PC-3 (cell line): ENCODE results near the gene PKD2L2. TPM values are rescaled to one million over a fixed set of nuclear protein-coding genes. Genes with fewer than 3 reads are reported as not detected.

Experiments used
- ATAC-seq: fragments of 200-7000 bp; cut with Tn5 transposase; 2 replicates; pipeline ENCODE4 v1.9.1; 2020; ENCODE audit warnings: mild to moderate bottlenecking, moderate library complexity
- BruUV-seq: library from RNA; stranded (reverse); fragments of 400-500 nt; replicated peaks from 2 replicates; lab custom pipeline; 2021; lab: Mats Ljungman, UMichigan
- CTCF ChIA-PET: fragments of 300-600 bp; sonication (Branson Sonifier 250); formaldehyde crosslinking; loops from one replicate; lab custom pipeline; 2022; ENCODE audit warnings: antibody characterized with exemption; lab: Charles Lee
- POLR2A ChIA-PET: fragments of 300-600 bp; sonication (Branson Sonifier 250); formaldehyde crosslinking; loops from one replicate; lab custom pipeline; 2022; ENCODE audit warnings: antibody characterized with exemption; ENCODE audit not compliant: unreplicated experiment; lab: Charles Lee
- DNase-seq: peaks from one replicate; pipeline ENCODE4 v3.0.0-alpha.2; 2015
- H2AFZ ChIP-seq: fragments of 300-600 bp; sonication (generic); 2 replicates; pipeline ENCODE4 v1.6.0; 2016; ENCODE audit warnings: antibody characterized with exemption, low read length
- H3F3A ChIP-seq: fragments of 300-600 bp; sonication (generic); one replicate; pipeline ENCODE4 v1.6.0; 2017; ENCODE audit warnings: antibody characterized with exemption, low read length, control low read depth, mild to moderate bottlenecking; ENCODE audit not compliant: unreplicated experiment
- H3K27ac ChIP-seq: fragments of 300-600 bp; sonication (generic); 2 replicates; pipeline ENCODE4 v1.5.1; 2016; ENCODE audit warnings: mild to moderate bottlenecking, low read length
- H3K27me3 ChIP-seq: fragments of 300-600 bp; sonication (generic); 2 replicates; pipeline ENCODE4 v1.6.1; 2016; ENCODE audit warnings: low read length, mixed read lengths
- H3K36me3 ChIP-seq: fragments of 300-600 bp; sonication (generic); 2 replicates; pipeline ENCODE4 v1.6.1; 2016; ENCODE audit warnings: low read depth, mixed run types, low read length, mixed read lengths
- H3K4me1 ChIP-seq: fragments of 300-600 bp; sonication (generic); 2 replicates; pipeline ENCODE4 v1.5.1; 2016; ENCODE audit warnings: low read length; ENCODE audit not compliant: insufficient read depth
- H3K4me2 ChIP-seq: fragments of 300-600 bp; sonication (generic); 2 replicates; pipeline ENCODE4 v1.6.0; 2016; ENCODE audit warnings: low read length
- H3K4me3 ChIP-seq: fragments of 300-600 bp; sonication (generic); 2 replicates; pipeline ENCODE4 v1.5.1; 2016; ENCODE audit warnings: mild to moderate bottlenecking, low read length, mixed read lengths
- H3K79me2 ChIP-seq: fragments of 300-600 bp; sonication (generic); 2 replicates; pipeline ENCODE4 v1.6.1; 2017; ENCODE audit warnings: low read length, mixed read lengths
- H3K9ac ChIP-seq: fragments of 300-600 bp; sonication (generic); 2 replicates; pipeline ENCODE4 v1.6.0; 2016; ENCODE audit warnings: mild to moderate bottlenecking, low read length
- H3K9me2 ChIP-seq: fragments of 300-600 bp; sonication (generic); replicated peaks from 2 replicates; pipeline ENCODE4 v1.6.1; 2016; ENCODE audit warnings: mixed run types, low read length, mixed read lengths
- H3K9me3 ChIP-seq: fragments of 300-600 bp; sonication (generic); 2 replicates; pipeline ENCODE4 v1.6.1; 2016; ENCODE audit warnings: low read length, mixed read lengths
- H4K20me1 ChIP-seq: fragments of 300-600 bp; sonication (generic); 2 replicates; pipeline ENCODE4 v1.6.1; 2016; ENCODE audit warnings: low read length, mixed read lengths
- CTCF ChIP-seq: fragments of 300-600 bp; sonication (generic); conservative IDR thresholded peaks from 2 replicates; pipeline ENCODE4 v1.5.1; 2017; ENCODE audit warnings: antibody characterized with exemption, low read depth, mild to moderate bottlenecking, low read length
- EZH2 ChIP-seq: fragments of 300-600 bp; sonication (generic); IDR thresholded peaks from one replicate; pipeline ENCODE4 v1.6.1; 2017; ENCODE audit warnings: antibody characterized with exemption, mild to moderate bottlenecking, low read length; ENCODE audit not compliant: unreplicated experiment
- EZH2phosphoT487 ChIP-seq: fragments of 300-600 bp; sonication (generic); IDR thresholded peaks from 2 replicates; pipeline ENCODE4 v1.6.1; 2018; ENCODE audit warnings: mild to moderate bottlenecking, antibody characterized with exemption, low read length, borderline replicate concordance
- intact Hi-C: fragments of 100-400 bp; cut with micrococcal nuclease; formaldehyde crosslinking; loops from 2 replicates; pipeline ENCODE4 v1.9.0; 2023
- total RNA-seq: library from RNA; depleted of rRNA; stranded (reverse); fragments of >200 nt; gene quantifications from 2 replicates; pipeline ENCODE4 v1.2.3, GENCODE V29; 2014

The PKD2L2 gene
- total RNA-seq, 1 experiment from 2014 or later: not detected

- no peak overlapping the region for H3K4me2 ChIP-seq
- no peak overlapping the region for H3K27ac ChIP-seq
- CTCF ChIA-PET: no interaction called here
- H3K9ac ChIP-seq: no peak overlapping the region
- no peaks in the 10 kb centered on the region for H3F3A ChIP-seq
- DNase-seq: no peak
- no peaks in the 10 kb centered on the region for H3K27me3 ChIP-seq
- BruUV-seq: no TSS peak
- no peak for TF ChIP-seq CTCF
- TF ChIP-seq EZH2: no peak
- TF ChIP-seq EZH2phosphoT487: no peak
- H3K36me3 ChIP-seq: no peaks in the 10 kb centered on the region
- no peak overlapping the region for H3K4me3 ChIP-seq
- no peaks in the 10 kb centered on the region for H3K9me2 ChIP-seq
- no peak for ATAC-seq
- no peaks in the 10 kb centered on the region for H4K20me1 ChIP-seq
- no peak overlapping the region for H2AFZ ChIP-seq
- H3K9me3 ChIP-seq: no peaks in the 10 kb centered on the region
- POLR2A ChIA-PET: no interaction called here
- H3K4me1 ChIP-seq: no peaks in the 10 kb centered on the region
- H3K79me2 ChIP-seq: no peaks in the 10 kb centered on the region
- intact Hi-C loops: no loop called here
Observed at GRCh38 chr5:137870647-137871339, 18.5 kb upstream of the PKD2L2 start.

DNA sequence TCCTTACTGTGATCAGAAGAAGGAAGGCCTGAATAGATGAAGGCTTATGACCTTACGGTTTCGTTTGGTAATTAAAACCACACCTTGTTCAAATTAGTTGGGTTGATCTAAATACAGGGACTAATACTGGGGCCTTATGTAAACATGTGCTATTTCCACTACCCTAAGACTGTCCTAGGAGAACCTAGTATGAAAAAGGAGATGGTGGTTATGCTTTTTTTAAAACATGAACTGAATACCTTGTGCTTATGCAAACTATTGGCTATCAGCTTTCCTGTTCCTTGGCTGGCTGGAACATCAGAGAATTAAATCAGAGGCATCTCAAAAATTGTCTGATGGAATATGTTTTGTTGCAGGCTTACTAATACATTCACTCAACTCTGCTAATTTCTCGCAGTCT lies 17.7 kb upstream of the PKD2L2 start:
- TF ChIP-seq EZH2phosphoT487 (no peak), CTCF (no peak), EZH2 (no peak)
- BruUV-seq: no TSS peak
- H3K27ac ChIP-seq: no peak overlapping the region
- no peaks in the 10 kb centered on the region for H3K9me3 ChIP-seq
- ATAC-seq (no peak), DNase-seq (no peak)
- no peaks in the 10 kb centered on the region for H4K20me1 ChIP-seq
- no peaks in the 10 kb centered on the region for H3K9me2 ChIP-seq
- no peak overlapping the region for H3K4me2 ChIP-seq
- ChIA-PET POLR2A (no interaction called here), CTCF (no interaction called here)
- H3K79me2 ChIP-seq: no peaks in the 10 kb centered on the region
- no peaks in the 10 kb centered on the region for H3K4me1 ChIP-seq
- no peak overlapping the region for H3K9ac ChIP-seq
- H3K4me3 ChIP-seq: no peak overlapping the region
- no peaks in the 10 kb centered on the region for H3K36me3 ChIP-seq
- intact Hi-C loops: no loop called here
- H3K27me3 ChIP-seq: no peaks in the 10 kb centered on the region
- no peaks in the 10 kb centered on the region for H3F3A ChIP-seq
- H2AFZ ChIP-seq: no peak overlapping the region

DNA sequence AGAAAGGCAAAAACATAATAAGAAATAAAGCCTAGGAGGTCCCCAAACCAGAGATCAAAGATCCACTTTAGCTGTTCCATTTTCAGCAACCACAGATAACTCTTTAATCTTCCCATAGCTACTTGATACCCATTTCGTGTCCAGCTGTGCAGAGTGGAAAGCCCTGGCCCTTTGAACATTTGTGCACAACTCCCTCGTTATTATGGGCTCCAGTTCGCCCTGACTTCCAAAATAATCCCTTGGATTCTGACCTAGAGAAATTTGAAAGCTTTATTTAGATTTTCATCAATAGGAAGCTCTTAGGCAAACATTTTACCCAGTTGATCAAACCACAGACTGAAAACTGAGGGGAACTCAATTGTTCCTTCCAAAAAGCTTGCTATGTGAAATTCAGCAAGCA lies 16.8 kb upstream of the PKD2L2 start:
- no peak for TF ChIP-seq EZH2
- no peak for TF ChIP-seq CTCF
- TF ChIP-seq EZH2phosphoT487: no peak
- POLR2A ChIA-PET: interaction anchor here (0.5 kb wide), 1 partner anchor 38 kb away, joined by 4 read pairs; no protein-coding TSS in a partner anchor

More for the DNA sequence above, 16.8 kb upstream of the PKD2L2 start:
- H3K27me3 ChIP-seq: no peaks in the 10 kb centered on the region
- BruUV-seq: no TSS peak
- no peak overlapping the region for H3K27ac ChIP-seq
- H3K9me3 ChIP-seq: no peaks in the 10 kb centered on the region
- H3K4me2 ChIP-seq: no peak overlapping the region
- intact Hi-C loops: no loop called here
- no peak overlapping the region for H3K4me3 ChIP-seq
- no peak overlapping the region for H2AFZ ChIP-seq
- H3K4me1 ChIP-seq: no peaks in the 10 kb centered on the region
- CTCF ChIA-PET: no interaction called here
- H3K9me2 ChIP-seq: no peaks in the 10 kb centered on the region
- no peak overlapping the region for H3K9ac ChIP-seq
- H3F3A ChIP-seq: no peaks in the 10 kb centered on the region
- H4K20me1 ChIP-seq: no peaks in the 10 kb centered on the region
- no peak for ATAC-seq
- DNase-seq: no peak
- no peaks in the 10 kb centered on the region for H3K36me3 ChIP-seq
- H3K79me2 ChIP-seq: no peaks in the 10 kb centered on the region
